ENCODE measurements around the gene ZNF792. TPM values are rescaled to one million over a fixed set of nuclear protein-coding genes. Genes with fewer than 3 reads are reported as not detected.

ZNF792 gene
- polyA plus RNA-seq, 1 experiment = 4.0 TPM

GRCh38 chr19:34910770-34911169 lies 53.3 kb downstream of the ZNF792 start:
- H3K4me3 ChIP-seq (ENCODE audit: low read depth, low read length) = no peak overlapping the region
- no peak overlapping the region for H3K27ac ChIP-seq (ENCODE audit: low read depth, low read length)
- CTCF ChIA-PET = no interaction called here
- no peak for DNase-seq (ENCODE audit: low read depth, low spot score)
- H3K27me3 ChIP-seq (ENCODE audit: control insufficient read depth, insufficient read depth, low read length) = peaks cover 6% of the 10 kb centered on the region
- POLR2A ChIA-PET = no interaction called here
- no peaks in the 10 kb centered on the region for H3K9me3 ChIP-seq (ENCODE audit: control insufficient read depth, insufficient read depth, low read length)
- TF ChIP-seq CTCF (IDR thresholded peaks at IDR 0.05; ENCODE audit: low read depth, low read length) = no peak

Other genes with a start within 250 kb of the ZNF792 start
- 5.0 and 9.3 TPM in 2 replicates for gene ZNF181, start 230.0 kb downstream of the ZNF792 start, polyA plus RNA-seq (2011; rRNA removed)
- gene ZNF599, start 191.0 kb downstream of the ZNF792 start, polyA plus RNA-seq (2011; rRNA removed) = 8.6 and 9.1 TPM in 2 replicates
- 2.1 and 3.1 TPM in 2 replicates for gene ZNF30, start 37.3 kb downstream of the ZNF792 start, polyA plus RNA-seq (2011; rRNA removed)
- gene GRAMD1A, start 36.1 kb upstream of the ZNF792 start, polyA plus RNA-seq (2011; rRNA removed) = 53.2 and 57.7 TPM in 2 replicates
- 5.7 and 5.8 TPM in 2 replicates for gene SCN1B, start 66.2 kb upstream of the ZNF792 start, polyA plus RNA-seq (2011; rRNA removed)
- not detected in 2 replicates for gene HPN, start 77.5 kb upstream of the ZNF792 start, polyA plus RNA-seq (2011; rRNA removed)
- gene FXYD3, start 151.6 kb upstream of the ZNF792 start, polyA plus RNA-seq (2011; rRNA removed) = not detected in 2 replicates
- 0.07 TPM in 1 of 2 replicates, not detected in the other for gene LGI4, start 170.8 kb upstream of the ZNF792 start, polyA plus RNA-seq (2011; rRNA removed)
- 1.3 and 1.4 TPM in 2 replicates for gene FXYD1, start 174.6 kb upstream of the ZNF792 start, polyA plus RNA-seq (2011; rRNA removed)
- not detected in 2 replicates for gene FXYD7, start 179.0 kb upstream of the ZNF792 start, polyA plus RNA-seq (2011; rRNA removed)
- 80.3 and 100 TPM in 2 replicates for gene FXYD5, start 190.5 kb upstream of the ZNF792 start, polyA plus RNA-seq (2011; rRNA removed)

All from AG04450 (cell line).